WERI-Rb-1 (cell line): ENCODE measurements around the gene TNNC2.

Experiments
- DNase-seq: peaks from one replicate; pipeline ENCODE4 v3.0.0-alpha.2; 2020
- H3K27ac ChIP-seq: fragments of 250-450 bp; sonication (Bioruptor Pico); 2 replicates; pipeline ENCODE4 v1.5.1; 2020; ENCODE audit warnings: mild to moderate bottlenecking, moderate library complexity
- H3K27me3 ChIP-seq: fragments of 250-450 bp; sonication (Bioruptor Pico); 2 replicates; pipeline ENCODE4 v1.5.1; 2021; ENCODE audit warnings: mild to moderate bottlenecking, low read depth, moderate library complexity; ENCODE audit not compliant: insufficient read depth, severe bottlenecking
- H3K36me3 ChIP-seq: fragments of 250-450 bp; sonication (Bioruptor Pico); 2 replicates; pipeline ENCODE4 v1.5.1; 2020; ENCODE audit warnings: mild to moderate bottlenecking, moderate library complexity
- H3K4me3 ChIP-seq: 2 replicates; pipeline ENCODE4 v1.5.1; 2011; ENCODE audit warnings: low read depth, mild to moderate bottlenecking, control low read depth, low read length
- H3K9me3 ChIP-seq: fragments of 250-450 bp; sonication (Bioruptor Pico); 2 replicates; pipeline ENCODE4 v1.5.1; 2021; ENCODE audit warnings: mild to moderate bottlenecking, moderate library complexity; ENCODE audit not compliant: severe bottlenecking
- TF ChIP-seq, protein P1 (sequence below): IDR thresholded peaks from 2 replicates; pipeline ENCODE4 v1.5.1; 2011; ENCODE audit warnings: low read depth, mild to moderate bottlenecking, control low read depth, inconsistent platforms, low read length

The TNNC2 gene

DNA sequence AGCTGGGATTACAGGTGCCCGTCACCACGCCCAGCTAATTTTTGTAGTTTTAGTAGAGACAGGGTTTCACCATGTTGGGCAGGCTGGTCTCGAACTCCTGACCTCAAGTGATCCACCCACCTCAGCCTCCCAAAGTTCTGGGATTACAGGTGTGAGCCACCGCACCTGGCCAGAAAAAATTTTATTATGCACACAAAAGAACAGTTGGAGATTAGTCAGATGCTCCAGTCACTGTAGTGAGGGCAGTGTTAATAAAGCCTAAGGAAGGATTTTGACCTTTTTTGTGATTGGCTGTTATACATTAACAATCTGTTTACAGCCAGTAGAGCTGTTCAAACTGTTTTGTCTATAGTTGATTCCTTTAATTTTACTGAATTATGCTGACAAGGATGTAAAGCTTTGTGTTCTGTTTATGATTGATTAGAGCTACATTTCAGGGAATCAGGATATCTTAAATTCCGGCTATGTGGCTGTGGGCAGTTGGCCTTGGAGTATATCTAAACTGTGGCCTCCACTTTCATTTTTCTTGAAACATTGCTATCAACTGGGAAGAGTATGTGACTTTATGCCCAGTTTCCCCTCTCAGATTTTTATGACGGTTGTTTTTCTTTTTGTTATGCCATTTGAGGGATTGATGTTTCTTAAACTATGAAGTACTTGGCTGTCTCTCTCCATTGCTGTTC is 40.2 kb upstream of the TNNC2 start:
- Histone ChIP-seq H3K4me3 (no peak overlapping the region), H3K36me3 (no peaks in the 10 kb centered on the region), H3K9me3 (no peaks in the 10 kb centered on the region), H3K27me3 (no peaks in the 10 kb centered on the region), H3K27ac (no peak overlapping the region)
- TF ChIP-seq, protein P1, sequence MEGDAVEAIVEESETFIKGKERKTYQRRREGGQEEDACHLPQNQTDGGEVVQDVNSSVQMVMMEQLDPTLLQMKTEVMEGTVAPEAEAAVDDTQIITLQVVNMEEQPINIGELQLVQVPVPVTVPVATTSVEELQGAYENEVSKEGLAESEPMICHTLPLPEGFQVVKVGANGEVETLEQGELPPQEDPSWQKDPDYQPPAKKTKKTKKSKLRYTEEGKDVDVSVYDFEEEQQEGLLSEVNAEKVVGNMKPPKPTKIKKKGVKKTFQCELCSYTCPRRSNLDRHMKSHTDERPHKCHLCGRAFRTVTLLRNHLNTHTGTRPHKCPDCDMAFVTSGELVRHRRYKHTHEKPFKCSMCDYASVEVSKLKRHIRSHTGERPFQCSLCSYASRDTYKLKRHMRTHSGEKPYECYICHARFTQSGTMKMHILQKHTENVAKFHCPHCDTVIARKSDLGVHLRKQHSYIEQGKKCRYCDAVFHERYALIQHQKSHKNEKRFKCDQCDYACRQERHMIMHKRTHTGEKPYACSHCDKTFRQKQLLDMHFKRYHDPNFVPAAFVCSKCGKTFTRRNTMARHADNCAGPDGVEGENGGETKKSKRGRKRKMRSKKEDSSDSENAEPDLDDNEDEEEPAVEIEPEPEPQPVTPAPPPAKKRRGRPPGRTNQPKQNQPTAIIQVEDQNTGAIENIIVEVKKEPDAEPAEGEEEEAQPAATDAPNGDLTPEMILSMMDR, result no peak
- no peak for DNase-seq

DNA sequence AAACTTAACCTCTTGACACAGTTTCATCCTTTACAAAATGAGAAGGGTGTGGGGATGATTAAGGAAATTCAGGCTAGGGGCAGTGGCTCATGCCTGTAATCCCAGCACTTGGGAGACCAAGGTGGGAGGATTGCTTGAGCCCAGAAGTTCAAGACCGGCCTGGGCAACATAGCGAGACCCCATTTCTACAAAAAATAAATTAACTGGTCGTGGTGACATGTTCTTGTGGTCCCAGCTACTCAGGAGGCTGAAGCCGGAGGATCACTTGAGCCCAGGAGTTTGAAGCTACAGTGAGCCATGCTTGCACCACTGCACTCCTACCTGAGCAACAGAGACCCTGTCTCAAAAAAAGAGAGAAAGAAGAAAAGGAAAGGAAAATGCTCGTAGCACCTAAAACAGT is 39.3 kb upstream of the TNNC2 start:
- no peaks in the 10 kb centered on the region for H3K36me3 ChIP-seq
- DNase-seq, result no peak
- no peak overlapping the region for H3K4me3 ChIP-seq
- no peaks in the 10 kb centered on the region for H3K27me3 ChIP-seq
- no peaks in the 10 kb centered on the region for H3K9me3 ChIP-seq
- TF ChIP-seq, protein P1, result no peak
- no peak overlapping the region for H3K27ac ChIP-seq

DNA sequence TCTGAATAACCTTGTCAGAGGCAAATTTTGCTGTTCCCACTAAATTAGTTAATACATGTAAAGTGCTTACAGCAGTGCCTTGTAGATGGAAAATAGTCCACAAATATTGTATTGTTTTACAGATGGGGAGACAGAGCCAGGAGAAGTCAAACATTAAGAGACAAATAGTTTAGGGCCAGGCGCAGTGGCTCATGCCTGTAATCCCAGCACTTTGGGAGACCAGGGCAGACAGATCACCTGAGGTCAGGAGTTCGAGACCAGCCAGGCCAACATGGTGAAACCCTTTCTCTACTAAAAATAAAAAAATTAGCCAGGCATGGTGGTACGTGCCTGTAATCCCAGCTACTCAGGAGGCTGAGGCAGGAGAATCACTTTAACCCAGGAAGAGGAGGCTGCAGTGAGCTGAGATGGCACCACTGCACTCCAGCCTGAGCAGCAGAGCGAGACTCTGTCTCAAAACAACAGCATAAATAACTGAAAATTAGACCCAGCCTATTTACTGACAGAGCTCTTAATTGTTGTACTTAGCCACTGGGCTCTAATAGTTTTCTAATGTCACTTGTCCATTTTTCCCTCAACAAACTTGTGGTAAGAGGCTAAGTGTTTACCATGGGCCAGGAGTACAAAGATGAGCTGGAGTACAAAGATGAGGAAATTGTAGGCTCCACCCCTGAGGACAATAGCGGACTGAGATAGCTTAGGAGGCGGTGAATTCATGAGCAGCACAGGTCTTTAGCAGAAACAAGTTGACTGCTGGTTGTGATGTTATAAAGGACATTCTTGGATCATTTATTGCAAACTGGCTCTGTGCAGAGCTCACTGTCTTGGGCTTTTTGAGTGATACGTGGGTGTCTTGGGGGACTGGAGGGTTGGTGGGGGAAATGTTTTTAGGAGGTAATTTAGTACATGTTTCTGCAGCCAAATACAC is 36.7 kb upstream of the TNNC2 start:
- no peak for DNase-seq

DNA sequence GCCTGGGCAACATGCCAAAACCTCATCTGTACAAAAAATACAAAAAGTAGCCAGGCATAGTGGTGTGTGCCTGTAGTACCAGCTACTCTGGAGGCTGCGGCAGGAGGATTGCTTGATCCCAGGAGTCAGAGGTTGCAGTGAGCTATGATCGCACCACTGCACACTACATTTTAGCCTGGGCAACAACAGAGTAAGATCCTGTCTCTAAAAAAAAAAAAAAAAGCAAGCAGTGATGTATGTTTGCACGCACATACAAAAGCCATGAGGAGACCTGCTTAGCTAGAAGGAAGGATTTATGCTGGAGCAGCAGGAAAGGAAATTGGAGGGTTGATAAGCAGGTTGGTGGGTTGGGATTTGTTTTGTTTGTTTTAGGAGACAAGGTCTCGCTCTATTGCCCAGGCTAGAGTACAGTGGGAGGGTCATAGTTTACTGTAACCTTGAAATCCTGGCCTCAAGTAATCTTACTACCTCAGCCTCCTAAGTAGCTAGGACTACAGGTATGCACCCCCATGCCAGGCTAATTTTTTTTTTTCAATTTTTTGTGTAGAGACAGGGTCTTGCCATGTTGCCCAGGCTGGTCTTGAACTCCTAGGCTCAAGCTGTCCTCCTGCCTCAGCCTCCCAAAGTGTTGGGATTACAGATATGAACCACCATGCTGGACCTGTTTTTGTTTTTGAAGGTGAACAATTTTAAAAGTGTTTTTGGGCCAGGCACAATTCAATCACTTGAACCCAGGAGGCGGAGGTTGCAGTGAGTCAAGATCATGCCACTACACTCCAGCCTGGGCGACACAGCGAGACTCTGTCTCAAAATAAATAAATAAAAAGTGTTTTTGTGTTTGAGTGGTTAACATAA is 34.3 kb upstream of the TNNC2 start:
- TF ChIP-seq, protein P1, result no peak
- DNase-seq, result no peak
- H3K27me3 ChIP-seq, result no peaks in the 10 kb centered on the region
- no peaks in the 10 kb centered on the region for H3K9me3 ChIP-seq
- H3K27ac ChIP-seq, result no peak overlapping the region
- no peak overlapping the region for H3K4me3 ChIP-seq
- H3K36me3 ChIP-seq, result no peaks in the 10 kb centered on the region

More for the DNA sequence above, 36.7 kb upstream of the TNNC2 start:
- H3K36me3 ChIP-seq, result no peaks in the 10 kb centered on the region
- TF ChIP-seq, protein P1, result no peak
- H3K27me3 ChIP-seq, result no peaks in the 10 kb centered on the region
- no peaks in the 10 kb centered on the region for H3K9me3 ChIP-seq
- H3K4me3 ChIP-seq, result no peak overlapping the region
- H3K27ac ChIP-seq, result no peak overlapping the region

DNA sequence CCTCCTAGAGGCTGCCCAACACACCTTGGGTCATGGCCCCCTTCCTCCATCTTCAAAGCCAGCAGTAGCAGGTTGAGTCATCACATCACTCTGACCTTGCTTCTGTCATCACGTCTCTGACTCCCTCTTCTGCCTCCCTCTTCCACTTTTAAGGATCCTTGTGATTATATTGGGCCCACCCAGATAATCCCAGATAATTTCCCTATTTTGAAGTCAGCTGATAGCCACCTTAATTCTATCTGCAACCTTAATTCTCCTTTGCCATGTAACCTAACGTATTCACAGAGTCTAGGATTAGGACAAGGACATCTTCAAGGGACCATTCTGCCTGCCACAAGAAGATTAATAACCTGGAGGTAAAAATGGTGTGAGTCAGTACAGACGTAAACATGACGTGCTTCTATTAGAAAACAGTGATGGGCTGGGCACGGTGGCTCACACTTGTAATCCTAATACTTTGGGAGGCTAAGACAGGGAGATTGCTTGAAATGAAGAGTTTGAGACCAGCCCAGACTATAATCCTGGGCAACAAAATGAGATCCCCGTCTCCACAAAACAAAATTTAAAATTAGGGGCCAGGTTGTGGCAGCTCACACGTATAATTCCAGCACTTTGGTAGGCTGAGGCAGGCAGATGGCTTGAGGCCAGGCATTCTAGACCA is 33.6 kb upstream of the TNNC2 start:
- H3K27ac ChIP-seq, result no peak overlapping the region

More for the DNA sequence above, 33.6 kb upstream of the TNNC2 start:
- Histone ChIP-seq H3K4me3 (no peak overlapping the region), H3K9me3 (no peaks in the 10 kb centered on the region), H3K27me3 (no peaks in the 10 kb centered on the region), H3K36me3 (no peaks in the 10 kb centered on the region)
- TF ChIP-seq, protein P1, result no peak
- DNase-seq, result no peak
